CD14-positive monocyte (primary cell): Measurements from ENCODE around the gene CAPN3. TPM values are rescaled to one million over a fixed set of nuclear protein-coding genes. Genes with fewer than 3 reads are reported as not detected.
A peak's percentile ranks its signal among the peaks of the same experiment; 100 is the strongest.

Experiments used
- DNase-seq, 3 donors: peaks; one replicate each; pipeline ENCODE4 v3.0.0-alpha.2; 2011 to 2022
- H2AFZ ChIP-seq: 2 replicates; pipeline ENCODE4 v1.6.0; 2012; ENCODE audit warnings: mild to moderate bottlenecking, low read depth, low read length, inconsistent platforms; ENCODE audit not compliant: insufficient read depth, poor library complexity, severe bottlenecking
- H3K27ac ChIP-seq, 2 donors: 1 replicate in 1 of 2; 2 replicates in 1 of 2; pipeline ENCODE4 v1.5.1; 2012 to 2013; ENCODE audit warnings: low read length in 2 of 2, control low read depth in 1 of 2, inconsistent platforms in 1 of 2, low read depth in 1 of 2, mild to moderate bottlenecking in 1 of 2
- H3K27me3 ChIP-seq, 2 donors: one replicate each; pipeline versions ENCODE4 v1.6.0 to v1.6.1; 2011 to 2013; ENCODE audit warnings: low read length in 2 of 2; ENCODE audit not compliant: control insufficient read depth in 2 of 2, insufficient read depth in 2 of 2
- H3K36me3 ChIP-seq, 2 donors: replicated peaks in 1 of 2; 1 replicate in 1 of 2; 2 replicates in 1 of 2; pipeline versions ENCODE4 v1.5.1 to v1.6.1; 2012 to 2013; ENCODE audit warnings: low read length in 2 of 2, control low read depth in 1 of 2, inconsistent platforms in 1 of 2, mild to moderate bottlenecking in 1 of 2; ENCODE audit not compliant: insufficient read depth in 2 of 2, control insufficient read depth in 1 of 2
- H3K4me1 ChIP-seq, 2 donors: 1 replicate in 1 of 2; 2 replicates in 1 of 2; pipeline versions ENCODE4 v1.5.1 to v1.6.1; 2012 to 2013; ENCODE audit warnings: low read length in 2 of 2, control low read depth in 1 of 2, inconsistent platforms in 1 of 2, mild to moderate bottlenecking in 1 of 2, moderate library complexity in 1 of 2; ENCODE audit not compliant: insufficient read depth in 2 of 2, control insufficient read depth in 1 of 2
- H3K4me2 ChIP-seq: replicated peaks from 2 replicates; pipeline ENCODE3; 2012; ENCODE audit warnings: low read length, moderate library complexity, mild to moderate bottlenecking; ENCODE audit not compliant: poor library complexity, severe bottlenecking; ENCODE audit errors: extremely low read depth
- H3K4me3 ChIP-seq, 3 experiments: fragments of 200-600 bp in 1 of 3; sonication (generic) in 1 of 3; replicated peaks in 1 of 3; 1 replicate in 2 of 3; 2 replicates in 1 of 3; pipeline ENCODE4 v1.5.1; 2011 to 2013; ENCODE audit warnings: low read length in 3 of 3, mild to moderate bottlenecking in 3 of 3, control low read depth in 2 of 3, low read depth in 2 of 3, inconsistent platforms in 1 of 3, moderate library complexity in 1 of 3
- H3K79me2 ChIP-seq: 2 replicates; pipeline ENCODE4 v1.6.0; 2012; ENCODE audit warnings: mild to moderate bottlenecking, control low read depth, inconsistent platforms, low read length, moderate library complexity; ENCODE audit not compliant: insufficient read depth
- H3K9ac ChIP-seq: 2 replicates; pipeline ENCODE4 v1.6.0; 2017; ENCODE audit warnings: low read length, mild to moderate bottlenecking; ENCODE audit not compliant: insufficient read depth, poor library complexity, severe bottlenecking
- H3K9me3 ChIP-seq, 2 donors: replicated peaks in 1 of 2; 1 replicate in 1 of 2; 2 replicates in 1 of 2; pipeline versions ENCODE4 v1.5.1 to v1.6.1; 2012 to 2013; ENCODE audit warnings: low read length in 2 of 2, control low read depth in 1 of 2; ENCODE audit not compliant: control insufficient read depth in 1 of 2, insufficient read depth in 1 of 2
- H4K20me1 ChIP-seq: 2 replicates; pipeline ENCODE4 v1.6.0; 2012; ENCODE audit warnings: mild to moderate bottlenecking, low read length, control low read depth, moderate library complexity; ENCODE audit not compliant: insufficient read depth
- H3K27ac Mint-ChIP-seq, 7 donors: one replicate each; pipeline ENCODE4 v1.8.0; 2020; ENCODE audit warnings: mild to moderate bottlenecking in 7 of 7, mixed read lengths in 7 of 7, moderate library complexity in 6 of 7, inconsistent platforms in 2 of 7
- H3K27me3 Mint-ChIP-seq, 3 donors: one replicate each; pipeline ENCODE4 v1.8.0; 2021 to 2022; ENCODE audit warnings: low read depth in 3 of 3, mild to moderate bottlenecking in 3 of 3, mixed read lengths in 3 of 3, moderate library complexity in 3 of 3, inconsistent platforms in 1 of 3
- H3K36me3 Mint-ChIP-seq, 2 donors: one replicate each; pipeline ENCODE4 v1.8.0; 2020; ENCODE audit warnings: mixed read lengths in 2 of 2, inconsistent platforms in 1 of 2, mild to moderate bottlenecking in 1 of 2
- H3K4me1 Mint-ChIP-seq: one replicate; pipeline ENCODE4 v1.8.0; 2020; ENCODE audit warnings: mild to moderate bottlenecking, mixed read lengths
- H3K4me3 Mint-ChIP-seq, 2 donors: one replicate each; pipeline ENCODE4 v1.8.0; 2020; ENCODE audit warnings: mild to moderate bottlenecking in 2 of 2, mixed read lengths in 2 of 2, moderate library complexity in 1 of 2
- H3K9me3 Mint-ChIP-seq, 7 donors: one replicate each; pipeline ENCODE4 v1.8.0; 2020 to 2022; ENCODE audit warnings: mixed read lengths in 7 of 7, mild to moderate bottlenecking in 6 of 7, moderate library complexity in 6 of 7, inconsistent platforms in 2 of 7
- CTCF ChIP-seq: fragments of 200-600 bp; IDR thresholded peaks from one replicate; pipeline ENCODE4 v1.8.0; 2022; ENCODE audit warnings: antibody characterized with exemption, mild to moderate bottlenecking
- WGBS: methylation state at CpG from one replicate; pipeline ENCODE4 v1.1.5; 2013; ENCODE audit warnings: missing lambda C conversion rate; ENCODE audit not compliant: insufficient coverage; 5-methylcytosine and 5-hydroxymethylcytosine counted together
- intact Hi-C, 2 donors: fragments of 100-400 bp; cut with micrococcal nuclease; formaldehyde crosslinking; loops; one replicate each; pipeline versions ENCODE4 v1.15.0 to v1.15.1; 2023
- polyA plus RNA-seq, 3 donors: library from polyadenylated mRNA; depleted of rRNA in 1 of 3; unstranded in 2 of 3; stranded (reverse) in 1 of 3; fragments of 300-500 nt in 2 of 3; fragments of >200 nt in 1 of 3; fragmentation: Illumina TruSeq in 2 of 3; gene quantifications; 1 replicate in 2 of 3; 2 replicates in 1 of 3; pipeline ENCODE4 v1.2.3, GENCODE V29; 2012 to 2021

The CAPN3 gene
- polyA plus RNA-seq, 3 donors = 2.9 to 76.5 (median 3.6) TPM

- H3K4me2 ChIP-seq = no peak overlapping the region
- H3K27me3 ChIP-seq = no peaks in the 10 kb centered on the region
- peaks cover 50 to 89% of the 10 kb centered on the region in 2 donors for H3K36me3 ChIP-seq
- no peaks in the 10 kb centered on the region for H3K79me2 ChIP-seq
- no peak for TF ChIP-seq CTCF
- no peak for DNase-seq
- intact Hi-C loops = no loop called here
- H3K9ac ChIP-seq = no peak overlapping the region
- H3K27ac Mint-ChIP-seq = peak overlapping the region in 6 of 7 donors; percentile 46 to 87 (median 75)
- H3K4me1 ChIP-seq = peaks cover 8 to 14% of the 10 kb centered on the region in 2 donors
- 79% methylated on average over 8 of the region's 24 CpGs for WGBS
- peaks cover 58 to 70% of the 10 kb centered on the region in 2 donors for H3K36me3 Mint-ChIP-seq
- no peaks in the 10 kb centered on the region for H3K9me3 Mint-ChIP-seq
- H3K4me1 Mint-ChIP-seq = peaks cover 20% of the 10 kb centered on the region
- no peaks in the 10 kb centered on the region for H3K9me3 ChIP-seq
- H3K4me3 ChIP-seq = no peak overlapping the region
- H2AFZ ChIP-seq = no peak overlapping the region
- no peaks in the 10 kb centered on the region for H4K20me1 ChIP-seq
- peak overlapping the region; percentile 17 to 61 for H3K27ac ChIP-seq
- H3K4me3 Mint-ChIP-seq = no peak overlapping the region
- no peaks in the 10 kb centered on the region for H3K27me3 Mint-ChIP-seq
Observed at GRCh38 chr15:42401544-42402454, 42.5 kb downstream of the CAPN3 start.

GRCh38 chr15:42402455-42403205, 43.3 kb downstream of the CAPN3 start:
- Histone ChIP-seq H3K27ac (peak overlapping the region; percentile 17 to 61), H2AFZ (peak overlapping the region; percentile 29), H3K4me2 (no peak overlapping the region), H3K9ac (no peak overlapping the region), H3K27me3 (no peaks in the 10 kb centered on the region), H4K20me1 (no peaks in the 10 kb centered on the region), H3K36me3 (peaks cover 45 to 83% of the 10 kb centered on the region in 2 donors), H3K4me1 (peaks cover 8 to 14% of the 10 kb centered on the region in 2 donors), H3K9me3 (no peaks in the 10 kb centered on the region), H3K4me3 (no peak overlapping the region), H3K79me2 (no peaks in the 10 kb centered on the region)
- H3K27ac Mint-ChIP-seq = peak overlapping the region; percentile 28 to 87 (median 72)
- peaks cover 20% of the 10 kb centered on the region for H3K4me1 Mint-ChIP-seq
- intact Hi-C loops = no loop called here
- peaks cover 0 to 1% (median 0%) of the 10 kb centered on the region in 3 donors for H3K27me3 Mint-ChIP-seq
- no peak for TF ChIP-seq CTCF
- no peaks in the 10 kb centered on the region for H3K9me3 Mint-ChIP-seq
- peaks cover 54 to 63% of the 10 kb centered on the region in 2 donors for H3K36me3 Mint-ChIP-seq
- WGBS = 61% methylated on average over 5 of the region's 15 CpGs
- H3K4me3 Mint-ChIP-seq = no peak overlapping the region
- DNase-seq = peak; percentile 21 to 55 (median 22)
